ENCODE measurements around the gene DUS1L.

DNA sequence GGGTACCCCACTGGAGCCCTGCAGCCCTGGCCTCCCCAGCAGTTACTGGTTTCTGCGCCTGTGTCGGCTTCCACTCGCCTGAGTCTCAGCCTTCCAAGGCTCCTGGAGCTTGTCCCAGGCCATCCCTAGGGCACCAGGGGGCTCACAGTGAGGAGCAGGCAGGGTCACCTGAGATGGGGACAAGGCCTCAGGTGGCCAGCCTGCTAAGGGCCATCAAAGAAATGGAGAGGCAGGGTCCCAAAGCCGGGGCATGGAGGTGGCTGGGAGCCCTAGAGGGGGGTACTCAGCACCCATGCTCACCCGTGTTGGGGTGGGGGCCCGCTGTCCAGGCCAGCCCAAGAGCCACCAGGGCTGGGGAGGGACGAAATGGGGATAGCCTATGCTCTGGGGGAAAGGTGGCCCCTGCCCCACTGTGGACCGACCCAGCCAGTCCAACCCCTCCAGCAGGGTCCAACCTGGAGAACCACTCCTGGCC is 31.1 kb upstream of the DUS1L start:
- TF ChIP-seq, protein P1, sequence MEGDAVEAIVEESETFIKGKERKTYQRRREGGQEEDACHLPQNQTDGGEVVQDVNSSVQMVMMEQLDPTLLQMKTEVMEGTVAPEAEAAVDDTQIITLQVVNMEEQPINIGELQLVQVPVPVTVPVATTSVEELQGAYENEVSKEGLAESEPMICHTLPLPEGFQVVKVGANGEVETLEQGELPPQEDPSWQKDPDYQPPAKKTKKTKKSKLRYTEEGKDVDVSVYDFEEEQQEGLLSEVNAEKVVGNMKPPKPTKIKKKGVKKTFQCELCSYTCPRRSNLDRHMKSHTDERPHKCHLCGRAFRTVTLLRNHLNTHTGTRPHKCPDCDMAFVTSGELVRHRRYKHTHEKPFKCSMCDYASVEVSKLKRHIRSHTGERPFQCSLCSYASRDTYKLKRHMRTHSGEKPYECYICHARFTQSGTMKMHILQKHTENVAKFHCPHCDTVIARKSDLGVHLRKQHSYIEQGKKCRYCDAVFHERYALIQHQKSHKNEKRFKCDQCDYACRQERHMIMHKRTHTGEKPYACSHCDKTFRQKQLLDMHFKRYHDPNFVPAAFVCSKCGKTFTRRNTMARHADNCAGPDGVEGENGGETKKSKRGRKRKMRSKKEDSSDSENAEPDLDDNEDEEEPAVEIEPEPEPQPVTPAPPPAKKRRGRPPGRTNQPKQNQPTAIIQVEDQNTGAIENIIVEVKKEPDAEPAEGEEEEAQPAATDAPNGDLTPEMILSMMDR (optimal IDR thresholded peaks at IDR 0.05 in 1 of 3, IDR thresholded peaks at IDR 0.05 in 1 of 3, conservative IDR thresholded peaks at IDR 0.05 in 1 of 3; ENCODE audit: extremely low read depth in 1 of 3, insufficient read depth in 2 of 3, low read length in 3 of 3), result no peak
- no peak for TF ChIP-seq EZH2 (IDR thresholded peaks at IDR 0.05; ENCODE audit: low read length)

Data from keratinocyte (primary cell).